ENCODE measurements around the gene RHBG.
"Not testable (repeated sequence)": the region's sequence is repeated elsewhere in the genome, so short reads cannot be mapped to it uniquely, and the experiment has no call there.

RHBG gene

GRCh38 chr1:156368889-156369684, at the start of gene RHBG:
RHBG (plus strand) TSS chr1:156369211; CDS start chr1:156369250, 39 bp downstream.
- no peak for DNase-seq (ENCODE audit: low read depth)

- no peak for DNase-seq (ENCODE audit: low read depth)
Observed at GRCh38 chr1:156319664-156320063, 49.3 kb upstream of the RHBG start.

- no peak for DNase-seq (ENCODE audit: low read depth)
Observed at GRCh38 chr1:156320560-156320959, 48.5 kb upstream of the RHBG start.

- not testable (repeated sequence) for DNase-seq (ENCODE audit: low read depth)
Observed at GRCh38 chr1:156323179-156323578, 45.8 kb upstream of the RHBG start.

- no peak for DNase-seq (ENCODE audit: low read depth)
Observed at GRCh38 chr1:156336242-156336641, 32.8 kb upstream of the RHBG start.

- DNase-seq (ENCODE audit: low read depth), result no peak
Observed at GRCh38 chr1:156337052-156337887, 31.7 kb upstream of the RHBG start.

GRCh38 chr1:156337888-156338179, 31.2 kb upstream of the RHBG start:
- no peak for DNase-seq (ENCODE audit: low read depth)

- DNase-seq (ENCODE audit: low read depth), result peak; percentile 99
Observed at GRCh38 chr1:156338180-156338976, 30.6 kb upstream of the RHBG start, which contains the start of the genes CCT3 and TSACC. CCT3 (minus strand) TSS chr1:156338292; CDS start chr1:156338184, 108 bp downstream. TSACC (plus strand) TSS chr1:156338526; CDS start chr1:156339758, 1,232 bp downstream.

GRCh38 chr1:156342166-156342955, 26.6 kb upstream of the RHBG start:
- DNase-seq (ENCODE audit: low read depth), result no peak

GRCh38 chr1:156344409-156344808, 24.6 kb upstream of the RHBG start:
- no peak for DNase-seq (ENCODE audit: low read depth)

- not testable (repeated sequence) for DNase-seq (ENCODE audit: low read depth)
Observed at GRCh38 chr1:156346035-156346434, 23.0 kb upstream of the RHBG start.

GRCh38 chr1:156346636-156347035, 22.4 kb upstream of the RHBG start:
- DNase-seq (ENCODE audit: low read depth), result peak; percentile 36

GRCh38 chr1:156347331-156347730, 21.7 kb upstream of the RHBG start:
- DNase-seq (ENCODE audit: low read depth), result peak; percentile 24

- not testable (repeated sequence) for DNase-seq (ENCODE audit: low read depth)
Observed at GRCh38 chr1:156352481-156352880, 16.5 kb upstream of the RHBG start.

GRCh38 chr1:156356262-156356874, 12.6 kb upstream of the RHBG start:
- DNase-seq (ENCODE audit: low read depth), result no peak

- no peak for DNase-seq (ENCODE audit: low read depth)
Observed at GRCh38 chr1:156356875-156357534, 12.0 kb upstream of the RHBG start.

GRCh38 chr1:156357977-156358376, 11.0 kb upstream of the RHBG start:
- no peak for DNase-seq (ENCODE audit: low read depth)

GRCh38 chr1:156358641-156359040, 10.4 kb upstream of the RHBG start:
- DNase-seq (ENCODE audit: low read depth), result no peak

- no peak for DNase-seq (ENCODE audit: low read depth)
Observed at GRCh38 chr1:156359249-156359648, 9.8 kb upstream of the RHBG start.

GRCh38 chr1:156359973-156360372, 9.0 kb upstream of the RHBG start:
- no peak for DNase-seq (ENCODE audit: low read depth)
